Mucosa of gallbladder (tissue), 1 donor: ENCODE results near the gene ATP2B2. TPM values are rescaled to one million over a fixed set of nuclear protein-coding genes. Genes with fewer than 3 reads are reported as not detected.

ENCODE experiments used
- DNase-seq: peaks from one replicate; pipeline ENCODE4 v3.0.0-alpha.2; 2020; ENCODE audit warnings: low spot score
- total RNA-seq: library from RNA; stranded (reverse); gene quantifications from one replicate; pipeline ENCODE4 v1.2.1, GENCODE V29; 2021
- donor health status: DM: no; HTN: no; CAD: no.

The ATP2B2 gene
- total RNA-seq, 1 donor from 2014 or later: 0.09 TPM

GRCh38 chr3:10495003-10495402 is 10.4 kb downstream of the ATP2B2 start:
- DNase-seq: peak; percentile 68

- no peak for DNase-seq
Measured at GRCh38 chr3:10494180-10494579, 11.2 kb downstream of the ATP2B2 start.

- DNase-seq: no peak
Measured at GRCh38 chr3:10493202-10493589, 12.2 kb downstream of the ATP2B2 start.

- no peak for DNase-seq
Measured at GRCh38 chr3:10492364-10493201, 12.8 kb downstream of the ATP2B2 start.

GRCh38 chr3:10489746-10490483 is 15.5 kb downstream of the ATP2B2 start:
- DNase-seq: no peak

- no peak for DNase-seq
Measured at GRCh38 chr3:10487988-10488633, 17.3 kb downstream of the ATP2B2 start.

GRCh38 chr3:10485806-10486205 is 19.6 kb downstream of the ATP2B2 start:
- no peak for DNase-seq

GRCh38 chr3:10485380-10485779 is 20.0 kb downstream of the ATP2B2 start:
- DNase-seq: no peak

GRCh38 chr3:10484709-10485108 is 20.7 kb downstream of the ATP2B2 start:
- DNase-seq: no peak

- no peak for DNase-seq
Measured at GRCh38 chr3:10483686-10484345, 21.6 kb downstream of the ATP2B2 start.

GRCh38 chr3:10483364-10483675 is 22.1 kb downstream of the ATP2B2 start:
- DNase-seq: no peak

GRCh38 chr3:10482631-10483363 is 22.6 kb downstream of the ATP2B2 start:
- no peak for DNase-seq

- no peak for DNase-seq
Measured at GRCh38 chr3:10480871-10481378, 24.5 kb downstream of the ATP2B2 start.

GRCh38 chr3:10479311-10479710 is 26.1 kb downstream of the ATP2B2 start:
- no peak for DNase-seq

- DNase-seq: no peak
Measured at GRCh38 chr3:10475983-10476382, 29.4 kb downstream of the ATP2B2 start.

- DNase-seq: no peak
Measured at GRCh38 chr3:10474847-10475246, 30.5 kb downstream of the ATP2B2 start.

- no peak for DNase-seq
Measured at GRCh38 chr3:10474275-10474646, 31.1 kb downstream of the ATP2B2 start.

- DNase-seq: no peak
Measured at GRCh38 chr3:10473581-10474274, 31.7 kb downstream of the ATP2B2 start.

GRCh38 chr3:10472877-10473440 is 32.4 kb downstream of the ATP2B2 start:
- no peak for DNase-seq

GRCh38 chr3:10471054-10471688 is 34.2 kb downstream of the ATP2B2 start:
- DNase-seq: no peak
